Adrenal gland (tissue), 12 donors: Measurements from ENCODE around the gene ENTREP1. TPM values are rescaled to one million over a fixed set of nuclear protein-coding genes. Genes with fewer than 3 reads are reported as not detected.
"Not testable (repeated sequence)": the region's sequence is repeated elsewhere in the genome, so short reads cannot be mapped to it uniquely, and the experiment has no call there.

Experiments used
- DNase-seq, 7 donors: peaks; one replicate each; pipeline ENCODE4 v3.0.0-alpha.2; 2019 to 2020
- H3K27ac ChIP-seq, 5 donors: fragments of 200-600 bp; sonication (generic) in 4 of 5; 1 replicate in 3 of 5; 2 replicates in 2 of 5; pipeline versions ENCODE4 v1.5.1 to v1.8.0; 2016 to 2020; ENCODE audit warnings: mild to moderate bottlenecking in 1 of 5
- H3K27me3 ChIP-seq: fragments of 200-600 bp; 2 replicates; pipeline ENCODE4 v1.8.0; 2021
- H3K36me3 ChIP-seq, 2 donors: fragments of 200-600 bp; replicated peaks in 1 of 2; 1 replicate in 1 of 2; 2 replicates in 1 of 2; pipeline versions ENCODE4 v1.5.1 to v1.8.0; 2018 to 2022
- H3K4me1 ChIP-seq, 2 donors: fragments of 200-600 bp; replicated peaks in 1 of 2; 1 replicate in 1 of 2; 2 replicates in 1 of 2; pipeline versions ENCODE4 v1.5.1 to v1.8.0; 2018 to 2021
- H3K4me3 ChIP-seq, 4 donors: fragments of 200-600 bp; sonication (generic) in 3 of 4; one replicate each; pipeline ENCODE4 v1.5.1; 2016 to 2018
- H3K9me3 ChIP-seq, 3 donors: fragments of 200-600 bp; sonication (generic) in 1 of 3; replicated peaks in 1 of 3; 1 replicate in 2 of 3; 2 replicates in 1 of 3; pipeline versions ENCODE4 v1.5.1 to v1.8.0; 2016 to 2021
- CTCF ChIP-seq, 6 experiments: fragments of 450-650 bp in 4 of 6; fragments of 200-600 bp in 2 of 6; sonication (generic) in 1 of 6; IDR thresholded peaks; 1 replicate in 5 of 6; 2 replicates in 1 of 6; pipeline versions ENCODE4 v1.5.1 to v1.8.0; 2016 to 2021; ENCODE audit warnings: antibody characterized with exemption in 6 of 6, mild to moderate bottlenecking in 2 of 6, moderate library complexity in 1 of 6
- POLR2A ChIP-seq, 2 donors: fragments of 450-650 bp; IDR thresholded peaks; one replicate each; pipeline ENCODE4 v1.6.1; 2017; ENCODE audit warnings: antibody characterized with exemption in 2 of 2, mild to moderate bottlenecking in 2 of 2, moderate library complexity in 1 of 2
- WGBS, 4 donors: extraction: QIAGEN DNeasy Blood & Tissue Kit in 2 of 4; methylation state at CpG; one replicate each; pipeline versions ENCODE4 v1.1.5 to v1.1.7; 2013 to 2017; 5-methylcytosine and 5-hydroxymethylcytosine counted together
- intact Hi-C, 2 donors: fragments of 100-400 bp; cut with DNase I; formaldehyde crosslinking; loops; one replicate each; pipeline versions ENCODE4 v1.14.1 to v1.15.0; 2022 to 2023
- polyA plus RNA-seq, 3 donors: library from polyadenylated mRNA; stranded (reverse); fragments of 200-250 nt in 2 of 3; fragments of 350-450 nt in 1 of 3; fragmentation: Illumina TruSeq in 1 of 3; extraction: RNeasy Lipid Tissue Mini Kit (QIAGEN cat#74804) in 1 of 3; gene quantifications; one replicate each; pipeline ENCODE4 v1.2.3, GENCODE V29; 2013 to 2014
- total RNA-seq, 9 donors: library from RNA; depleted of rRNA in 4 of 9; stranded (reverse); fragments of >200 nt in 4 of 9; fragments of 120-200 nt in 1 of 9; fragmentation: NEBNext Ultra II Directional in 1 of 9; extraction: Animal tissue kit (Norgen Biotek cat#: 25700) in 1 of 9; gene quantifications; one replicate each; pipeline versions ENCODE4 v1.1.0 to v1.2.4, GENCODE V29; 2013 to 2023
- donor health status: healthy with polysubstance abuse.
- donor health status: Bipolar disorder and iron deficiency.
- donor health status: DM: yes; HTN: yes; CAD: no.
- donor health status: DM: no; HTN: no; CAD: no.
- donor health status: DM: no; HTN: no; CAD: no.
- donor health status: DM: yes; HTN: yes; CAD: no.

The ENTREP1 gene
- total and polyA plus RNA-seq, 12 donors: 2.5 to 13.7 (median 6.9) TPM

GRCh38 chr9:69431777-69432176 lies 106.8 kb downstream of the ENTREP1 start:
- DNase-seq: no peak
- no peak overlapping the region for H3K27ac ChIP-seq
- no peaks in the 10 kb centered on the region for H3K4me1 ChIP-seq
- no peak for TF ChIP-seq CTCF (IDR thresholded peaks at IDR 0.05)
- no peak for TF ChIP-seq POLR2A (IDR thresholded peaks at IDR 0.05)
- intact Hi-C loops: no loop called here
- 78 to 94% (median 87%) methylated on average over 1 of the region's 1 CpG for WGBS, 4 donors
- no peaks in the 10 kb centered on the region for H3K36me3 ChIP-seq
- no peaks in the 10 kb centered on the region for H3K27me3 ChIP-seq
- no peak overlapping the region for H3K4me3 ChIP-seq
- H3K9me3 ChIP-seq: no peaks in the 10 kb centered on the region

GRCh38 chr9:69432623-69433022 lies 107.6 kb downstream of the ENTREP1 start:
- no peaks in the 10 kb centered on the region for H3K4me1 ChIP-seq
- H3K36me3 ChIP-seq: no peaks in the 10 kb centered on the region
- intact Hi-C loops: no loop called here
- H3K9me3 ChIP-seq: no peaks in the 10 kb centered on the region
- no peak overlapping the region for H3K4me3 ChIP-seq
- no peak for TF ChIP-seq CTCF (IDR thresholded peaks at IDR 0.05)
- TF ChIP-seq POLR2A (IDR thresholded peaks at IDR 0.05): no peak
- no peak overlapping the region for H3K27ac ChIP-seq
- WGBS, 4 donors: 84 to 92% (median 87%) methylated on average over 8 to 11 of the region's 11 CpGs
- DNase-seq: no peak
- H3K27me3 ChIP-seq: no peaks in the 10 kb centered on the region

GRCh38 chr9:69433392-69433791 lies 108.4 kb downstream of the ENTREP1 start:
- no peaks in the 10 kb centered on the region for H3K4me1 ChIP-seq
- no peaks in the 10 kb centered on the region for H3K9me3 ChIP-seq
- no peak for DNase-seq
- intact Hi-C loops: no loop called here
- H3K27me3 ChIP-seq: no peaks in the 10 kb centered on the region
- H3K36me3 ChIP-seq: no peaks in the 10 kb centered on the region
- 29 to 60% (median 46%) methylated on average over 1 of the region's 1 CpG for WGBS, 4 donors
- H3K4me3 ChIP-seq: no peak overlapping the region
- H3K27ac ChIP-seq: no peak overlapping the region
- no peak for TF ChIP-seq CTCF (IDR thresholded peaks at IDR 0.05)

GRCh38 chr9:69433968-69434367 lies 109.0 kb downstream of the ENTREP1 start:
- no peak for TF ChIP-seq POLR2A (IDR thresholded peaks at IDR 0.05)
- TF ChIP-seq CTCF (IDR thresholded peaks at IDR 0.05): no peak
- 92 to 100% (median 95%) methylated on average over 2 to 6 of the region's 6 CpGs for WGBS, 4 donors
- DNase-seq: no peak
- Histone ChIP-seq H3K27me3 (no peaks in the 10 kb centered on the region), H3K36me3 (no peaks in the 10 kb centered on the region), H3K4me3 (no peak overlapping the region), H3K27ac (no peak overlapping the region), H3K4me1 (no peaks in the 10 kb centered on the region), H3K9me3 (no peaks in the 10 kb centered on the region)
- intact Hi-C loops: no loop called here

- H3K27me3 ChIP-seq, DNase-seq, H3K9me3 ChIP-seq, H3K4me1 ChIP-seq, H3K4me3 ChIP-seq, H3K36me3 ChIP-seq, intact Hi-C loops, H3K27ac ChIP-seq: not testable (repeated sequence)
- 82 to 87% (median 84%) methylated on average over 4 of the region's 4 CpGs for WGBS, 4 donors
These were observed 114.6 kb downstream of the ENTREP1 start for GRCh38 chr9:69439654-69440053.

- H3K4me3 ChIP-seq, H3K27me3 ChIP-seq, intact Hi-C loops, H3K27ac ChIP-seq, H3K36me3 ChIP-seq, H3K9me3 ChIP-seq, H3K4me1 ChIP-seq: not testable (repeated sequence)
- WGBS, 4 donors: 89 to 93% (median 90%) methylated on average over 11 to 15 of the region's 15 CpGs
- peak in 1 of 7 donors; percentile 14 for DNase-seq
These were observed 115.4 kb downstream of the ENTREP1 start for GRCh38 chr9:69440254-69440955.
